Upper lobe of left lung (tissue), 6 donors: Measurements from ENCODE around the gene MEGF9. TPM values are rescaled to one million over a fixed set of nuclear protein-coding genes. Genes with fewer than 3 reads are reported as not detected.

Source experiments
- ATAC-seq, 2 donors: fragments of 200-7000 bp; cut with Tn5 transposase; one replicate each; pipeline ENCODE4 v1.9.1; 2022; ENCODE audit warnings: mild to moderate bottlenecking in 2 of 2, moderate library complexity in 2 of 2; ENCODE audit not compliant: low FRiP score in 2 of 2
- DNase-seq, 2 donors: peaks; one replicate each; pipeline ENCODE4 v3.0.0-alpha.2; 2019 to 2020
- H3K27ac ChIP-seq, 4 donors: fragments of 200-600 bp; sonication (generic); one replicate each; pipeline ENCODE4 v1.5.1; 2016 to 2019
- H3K27me3 ChIP-seq, 4 donors: fragments of 200-600 bp; sonication (generic); one replicate each; pipeline ENCODE4 v1.5.1; 2017 to 2019
- H3K36me3 ChIP-seq, 4 donors: fragments of 200-600 bp; sonication (generic); one replicate each; pipeline ENCODE4 v1.5.1; 2016 to 2019
- H3K4me1 ChIP-seq, 4 donors: fragments of 200-600 bp; sonication (generic); one replicate each; pipeline ENCODE4 v1.5.1; 2018 to 2019
- H3K4me3 ChIP-seq, 4 donors: fragments of 200-600 bp; sonication (generic); one replicate each; pipeline ENCODE4 v1.5.1; 2017 to 2019; ENCODE audit warnings: mild to moderate bottlenecking in 2 of 4, moderate library complexity in 1 of 4
- H3K9me3 ChIP-seq, 4 donors: fragments of 200-600 bp; sonication (generic); one replicate each; pipeline ENCODE4 v1.5.1; 2018 to 2019
- EP300 ChIP-seq, 4 donors: sonication (generic); formaldehyde crosslinking; IDR thresholded peaks; one replicate each; pipeline ENCODE4 v1.5.1; 2017; ENCODE audit warnings: antibody characterized with exemption in 4 of 4, control low read depth in 2 of 4
- POLR2A ChIP-seq, 4 donors: fragments of 450-650 bp; IDR thresholded peaks; one replicate each; pipeline ENCODE4 v1.5.1; 2016 to 2017; ENCODE audit warnings: antibody characterized with exemption in 4 of 4, mild to moderate bottlenecking in 2 of 4
- POLR2AphosphoS5 ChIP-seq, 2 donors: sonication (generic); formaldehyde crosslinking; IDR thresholded peaks; one replicate each; pipeline ENCODE4 v1.5.1; 2017; ENCODE audit warnings: antibody characterized with exemption in 2 of 2
- WGBS, 2 donors: methylation state at CpG; one replicate each; pipeline ENCODE4 v1.1.5; 2017 to 2018; 5-methylcytosine and 5-hydroxymethylcytosine counted together
- total RNA-seq, 6 donors: library from RNA; depleted of rRNA in 4 of 6; stranded (reverse); fragments of >200 nt in 4 of 6; gene quantifications; one replicate each; pipeline versions ENCODE4 v1.1.0 to v1.2.1, GENCODE V29; 2016 to 2021
- TF ChIP-seq, protein P1 (sequence below), 6 experiments: fragments of 450-650 bp in 4 of 6; fragments of 200-600 bp in 2 of 6; sonication (generic) in 2 of 6; IDR thresholded peaks; one replicate each; pipeline ENCODE4 v1.5.1; 2016 to 2019; ENCODE audit warnings: antibody characterized with exemption in 6 of 6
- donor health status: DM: no; HTN: no; CAD: no; lungs with moderate emphysema.
- donor health status: DM: no; HTN: yes; CAD: no; lungs with severe emphysema.

The MEGF9 gene
- total RNA-seq, 6 donors from 2014 or later = 30.4 to 130 (median 71.0) TPM

DNA sequence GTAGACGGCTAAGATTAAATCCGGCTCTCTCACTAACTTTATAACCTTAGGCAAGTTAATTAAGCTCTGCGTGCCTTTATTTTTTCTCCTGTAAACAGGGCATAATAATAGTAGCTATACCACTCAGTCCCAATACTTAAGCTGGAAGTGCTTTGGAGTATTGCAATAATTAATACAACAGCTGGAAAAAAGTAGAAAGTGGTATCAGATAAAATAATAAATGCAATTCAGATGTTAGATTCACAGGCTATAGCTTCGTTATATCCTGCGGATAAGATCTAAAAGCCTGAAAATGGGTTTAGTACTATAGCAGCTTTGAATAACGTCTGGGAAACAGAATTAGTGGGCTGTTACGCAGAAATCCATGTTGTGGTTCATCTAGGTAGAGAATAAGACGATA, 51.8 kb downstream of the MEGF9 start:
- Histone ChIP-seq H3K27ac (no peak overlapping the region), H3K27me3 (no peaks in the 10 kb centered on the region), H3K9me3 (no peaks in the 10 kb centered on the region), H3K4me3 (no peak overlapping the region), H3K36me3 (peaks cover 0 to 13% (median 0%) of the 10 kb centered on the region in 4 donors), H3K4me1 (peaks cover 6 to 28% (median 12%) of the 10 kb centered on the region in 4 donors)
- TF ChIP-seq POLR2A (IDR thresholded peaks at IDR 0.05) (no peak), POLR2AphosphoS5 (IDR thresholded peaks at IDR 0.05) (no peak), EP300 (IDR thresholded peaks at IDR 0.05) (no peak)
- TF ChIP-seq, protein P1, sequence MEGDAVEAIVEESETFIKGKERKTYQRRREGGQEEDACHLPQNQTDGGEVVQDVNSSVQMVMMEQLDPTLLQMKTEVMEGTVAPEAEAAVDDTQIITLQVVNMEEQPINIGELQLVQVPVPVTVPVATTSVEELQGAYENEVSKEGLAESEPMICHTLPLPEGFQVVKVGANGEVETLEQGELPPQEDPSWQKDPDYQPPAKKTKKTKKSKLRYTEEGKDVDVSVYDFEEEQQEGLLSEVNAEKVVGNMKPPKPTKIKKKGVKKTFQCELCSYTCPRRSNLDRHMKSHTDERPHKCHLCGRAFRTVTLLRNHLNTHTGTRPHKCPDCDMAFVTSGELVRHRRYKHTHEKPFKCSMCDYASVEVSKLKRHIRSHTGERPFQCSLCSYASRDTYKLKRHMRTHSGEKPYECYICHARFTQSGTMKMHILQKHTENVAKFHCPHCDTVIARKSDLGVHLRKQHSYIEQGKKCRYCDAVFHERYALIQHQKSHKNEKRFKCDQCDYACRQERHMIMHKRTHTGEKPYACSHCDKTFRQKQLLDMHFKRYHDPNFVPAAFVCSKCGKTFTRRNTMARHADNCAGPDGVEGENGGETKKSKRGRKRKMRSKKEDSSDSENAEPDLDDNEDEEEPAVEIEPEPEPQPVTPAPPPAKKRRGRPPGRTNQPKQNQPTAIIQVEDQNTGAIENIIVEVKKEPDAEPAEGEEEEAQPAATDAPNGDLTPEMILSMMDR (IDR thresholded peaks at IDR 0.05) = no peak
- 95 to 96% methylated on average over 8 of the region's 8 CpGs for WGBS, 2 donors
- DNase-seq (no peak), ATAC-seq (no peak)

DNA sequence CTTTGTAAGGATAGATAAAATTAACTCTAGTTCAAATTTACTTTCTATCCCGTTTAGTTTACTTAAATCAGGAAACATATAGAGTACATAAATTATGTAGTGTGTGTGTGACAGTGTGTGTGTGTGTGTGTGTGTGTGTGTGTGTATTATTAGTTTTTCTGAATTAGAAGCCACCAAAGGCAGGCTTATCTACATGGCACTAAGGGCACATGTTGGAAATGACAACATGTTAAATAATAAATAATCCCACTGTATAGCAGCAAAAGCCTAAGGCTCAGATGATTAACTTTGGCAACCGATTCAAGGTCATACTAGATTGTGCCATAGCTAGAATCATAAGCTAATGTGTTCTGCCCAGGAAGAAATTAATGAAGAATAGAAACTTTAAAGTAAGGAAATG, 54.6 kb downstream of the MEGF9 start:
- DNase-seq (no peak), ATAC-seq (no peak)
- TF ChIP-seq, protein P1 (IDR thresholded peaks at IDR 0.05) = no peak
- TF ChIP-seq POLR2AphosphoS5 (IDR thresholded peaks at IDR 0.05) (no peak), EP300 (IDR thresholded peaks at IDR 0.05) (no peak), POLR2A (IDR thresholded peaks at IDR 0.05) (no peak)
- no peaks in the 10 kb centered on the region for H3K9me3 ChIP-seq
- H3K36me3 ChIP-seq = peaks cover 0 to 13% (median 0%) of the 10 kb centered on the region in 4 donors
- 60 to 76% methylated on average over 2 of the region's 2 CpGs for WGBS, 2 donors
- no peak overlapping the region for H3K4me3 ChIP-seq
- no peak overlapping the region for H3K27ac ChIP-seq
- peaks cover 6 to 23% (median 11%) of the 10 kb centered on the region in 4 donors for H3K4me1 ChIP-seq
- H3K27me3 ChIP-seq = no peaks in the 10 kb centered on the region

DNA sequence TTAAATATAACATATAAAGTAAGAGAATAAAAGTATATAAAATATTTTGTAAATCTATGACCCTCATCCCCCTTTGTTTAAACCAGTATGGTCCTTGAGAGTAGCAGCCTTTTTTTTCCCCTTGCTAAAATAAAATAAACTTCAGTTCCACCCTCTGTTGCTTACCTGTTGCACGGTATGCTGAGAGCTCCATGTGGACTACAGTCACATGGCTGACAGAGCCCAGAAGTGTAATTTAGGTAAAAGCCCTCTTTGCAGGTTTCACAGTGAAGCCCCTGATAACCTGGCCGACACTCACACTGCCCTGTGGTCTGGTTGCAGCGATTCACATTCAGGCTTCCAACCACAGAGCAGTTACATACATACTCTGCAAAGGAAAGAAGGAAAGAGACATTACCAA, 55.1 kb downstream of the MEGF9 start:
- Histone ChIP-seq H3K36me3 (peaks cover 0 to 13% (median 0%) of the 10 kb centered on the region in 4 donors), H3K4me1 (peaks cover 6 to 19% (median 10%) of the 10 kb centered on the region in 4 donors), H3K9me3 (no peaks in the 10 kb centered on the region), H3K4me3 (no peak overlapping the region), H3K27ac (no peak overlapping the region), H3K27me3 (no peaks in the 10 kb centered on the region)
- TF ChIP-seq POLR2A (IDR thresholded peaks at IDR 0.05) (no peak), EP300 (IDR thresholded peaks at IDR 0.05) (no peak), POLR2AphosphoS5 (IDR thresholded peaks at IDR 0.05) (no peak)
- TF ChIP-seq, protein P1 (IDR thresholded peaks at IDR 0.05) = no peak
- 49 to 60% methylated on average over 3 of the region's 3 CpGs for WGBS, 2 donors
- no peak for DNase-seq
- no peak for ATAC-seq

DNA sequence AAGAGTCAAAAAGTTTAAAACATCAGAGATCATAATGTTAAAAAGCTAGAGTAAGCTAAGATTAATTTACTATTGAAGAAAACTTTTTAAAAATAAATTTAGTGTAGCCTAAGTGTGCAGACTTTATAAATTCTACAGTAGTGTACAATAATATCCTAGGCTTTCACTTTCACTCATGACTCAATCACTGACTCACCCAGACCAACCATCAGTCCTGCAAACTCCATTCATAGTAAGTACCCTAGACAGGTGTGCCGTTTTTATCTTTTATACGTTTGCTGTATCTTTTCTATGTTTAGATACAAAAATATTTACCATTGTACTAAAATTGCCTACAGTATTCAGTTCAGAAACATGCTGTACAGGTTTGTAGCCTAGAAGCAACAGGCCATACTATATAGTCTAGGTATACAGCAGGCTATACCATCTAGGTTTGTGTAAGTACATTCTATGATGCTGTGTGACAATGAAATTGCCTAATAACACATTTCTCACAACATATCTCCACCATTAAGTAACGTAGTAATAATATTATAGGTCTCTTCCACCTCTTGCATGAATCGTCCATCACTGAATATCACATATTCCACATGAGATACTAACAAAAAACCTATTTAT, 59.2 kb downstream of the MEGF9 start:
- TF ChIP-seq, protein P1 (IDR thresholded peaks at IDR 0.05) = no peak
- TF ChIP-seq POLR2AphosphoS5 (IDR thresholded peaks at IDR 0.05) (no peak), EP300 (IDR thresholded peaks at IDR 0.05) (no peak), POLR2A (IDR thresholded peaks at IDR 0.05) (no peak)
- Histone ChIP-seq H3K27me3 (no peaks in the 10 kb centered on the region), H3K9me3 (no peaks in the 10 kb centered on the region), H3K4me1 (no peaks in the 10 kb centered on the region), H3K36me3 (peaks cover 0 to 13% (median 0%) of the 10 kb centered on the region in 4 donors), H3K27ac (no peak overlapping the region), H3K4me3 (no peak overlapping the region)
- 72 to 76% methylated on average over 4 of the region's 4 CpGs for WGBS, 2 donors
- ATAC-seq = no peak
- DNase-seq = no peak

DNA sequence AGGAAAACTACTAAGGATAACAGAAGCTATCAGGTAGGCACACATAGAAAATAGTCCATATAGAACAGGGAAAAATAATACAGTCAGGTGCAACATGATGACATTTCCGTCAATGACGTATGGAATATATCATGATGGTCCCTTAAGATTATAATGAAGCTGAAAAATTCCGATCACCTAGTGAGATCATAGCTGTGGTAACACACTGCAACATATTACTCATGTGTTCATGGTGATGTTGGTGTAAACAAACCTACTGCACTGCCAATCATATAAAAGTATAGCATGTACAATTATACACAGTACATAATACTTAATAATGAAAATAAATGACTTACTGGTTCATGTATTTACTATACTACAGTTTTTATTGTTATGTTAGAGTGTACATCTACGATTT, 60.0 kb downstream of the MEGF9 start:
- Histone ChIP-seq H3K4me3 (no peak overlapping the region), H3K9me3 (no peaks in the 10 kb centered on the region), H3K27me3 (no peaks in the 10 kb centered on the region), H3K36me3 (peaks cover 0 to 13% (median 0%) of the 10 kb centered on the region in 4 donors), H3K4me1 (no peaks in the 10 kb centered on the region), H3K27ac (no peak overlapping the region)
- no peak for DNase-seq
- WGBS, 2 donors = 95% methylated on average over 4 of the region's 4 CpGs
- ATAC-seq = no peak
- no peak for TF ChIP-seq EP300 (IDR thresholded peaks at IDR 0.05)
- TF ChIP-seq, protein P1 (IDR thresholded peaks at IDR 0.05) = no peak
